GM18526 (cell line): ENCODE measurements around the gene G6PC2.

Experiments
- POLR2A ChIP-seq: IDR thresholded peaks from 3 replicates; pipeline ENCODE4 v1.6.1; 2011; ENCODE audit not compliant: insufficient read length; ENCODE audit errors: extremely low read depth

Gene G6PC2

GRCh38 chr2:168930242-168930641, 29.2 kb downstream of the G6PC2 start:
- TF ChIP-seq POLR2A = no peak

- no peak for TF ChIP-seq POLR2A
These were observed 33.7 kb downstream of the G6PC2 start for GRCh38 chr2:168934826-168935225.

DNA sequence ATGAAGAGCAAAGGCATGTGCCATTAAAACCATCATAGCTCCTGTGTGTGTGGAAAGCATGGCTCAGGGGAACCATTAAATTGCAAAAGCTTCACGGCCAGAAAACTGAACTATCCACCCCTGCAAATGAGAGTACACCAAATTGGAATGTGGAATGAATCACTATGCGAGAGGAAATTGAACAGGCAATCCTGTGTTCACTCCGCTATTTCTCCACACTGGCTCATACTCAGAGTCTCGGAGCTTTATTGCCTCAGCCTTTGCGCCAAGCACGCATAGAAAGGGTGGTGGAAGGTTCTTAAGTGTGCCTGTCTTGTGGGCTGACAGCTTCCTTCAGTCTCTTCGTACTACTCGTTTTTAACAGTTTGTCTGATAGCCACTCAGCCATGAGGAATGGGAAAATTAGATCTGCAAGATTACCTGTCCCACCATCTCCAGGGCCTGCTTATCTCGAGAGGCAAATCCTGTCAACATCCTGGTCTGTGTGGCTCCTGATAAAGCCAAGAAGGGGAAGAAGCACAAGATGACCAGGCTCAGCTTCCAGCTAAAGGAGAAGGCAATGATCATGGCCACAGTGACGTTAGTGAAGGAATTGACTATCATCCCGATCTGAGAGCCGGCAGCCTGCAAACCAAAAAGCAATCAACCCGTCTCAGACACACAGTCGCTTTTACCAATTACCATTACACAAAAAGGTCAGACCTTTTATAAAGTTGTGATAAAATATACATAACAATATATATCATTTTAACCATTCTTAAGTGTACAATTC, 34.9 kb downstream of the G6PC2 start:
- TF ChIP-seq POLR2A = no peak

- TF ChIP-seq POLR2A = no peak
These were observed 38.0 kb downstream of the G6PC2 start for GRCh38 chr2:168939061-168939460.

GRCh38 chr2:168939918-168940317, 38.8 kb downstream of the G6PC2 start:
- TF ChIP-seq POLR2A = no peak

DNA sequence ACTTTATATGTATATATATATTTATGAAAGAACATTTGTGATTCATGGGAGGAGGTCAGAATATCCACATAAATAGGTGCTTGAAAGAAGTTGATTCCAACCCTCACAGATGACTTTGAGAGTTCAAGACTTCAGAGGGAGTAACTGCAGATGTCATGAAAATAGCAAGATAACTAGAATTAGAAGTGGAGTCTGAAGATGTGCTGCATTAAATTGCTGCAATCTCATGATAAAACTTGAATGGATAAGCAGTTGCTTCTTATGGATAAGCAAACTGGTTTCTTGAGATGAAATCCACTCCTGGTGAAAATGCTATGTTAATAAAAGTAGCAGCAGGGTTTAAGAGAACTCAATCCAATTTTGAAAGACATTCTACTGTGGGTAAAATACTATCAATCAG, 40.2 kb downstream of the G6PC2 start:
- no peak for TF ChIP-seq POLR2A

DNA sequence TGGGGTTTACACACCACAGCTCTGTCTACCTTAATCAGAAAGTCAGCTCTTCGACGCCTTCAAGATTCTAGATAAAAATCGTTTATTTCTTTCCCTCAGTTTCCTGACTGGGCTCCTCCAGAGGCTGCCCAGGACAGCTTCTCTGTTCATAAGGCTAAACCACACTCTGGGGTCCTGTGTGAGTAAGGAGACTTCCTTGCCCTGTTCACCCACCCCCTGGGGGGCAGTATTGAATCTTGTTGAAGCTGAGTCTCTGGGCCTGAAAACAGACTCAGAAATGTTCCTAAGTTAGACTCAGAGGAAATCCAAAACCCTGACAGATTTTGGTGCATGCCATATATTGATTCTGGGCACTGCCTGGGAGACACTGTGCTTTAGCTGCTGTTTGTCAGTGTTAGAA, 43.0 kb downstream of the G6PC2 start:
- no peak for TF ChIP-seq POLR2A

GRCh38 chr2:168945508-168945907, 44.4 kb downstream of the G6PC2 start:
- TF ChIP-seq POLR2A = no peak

DNA sequence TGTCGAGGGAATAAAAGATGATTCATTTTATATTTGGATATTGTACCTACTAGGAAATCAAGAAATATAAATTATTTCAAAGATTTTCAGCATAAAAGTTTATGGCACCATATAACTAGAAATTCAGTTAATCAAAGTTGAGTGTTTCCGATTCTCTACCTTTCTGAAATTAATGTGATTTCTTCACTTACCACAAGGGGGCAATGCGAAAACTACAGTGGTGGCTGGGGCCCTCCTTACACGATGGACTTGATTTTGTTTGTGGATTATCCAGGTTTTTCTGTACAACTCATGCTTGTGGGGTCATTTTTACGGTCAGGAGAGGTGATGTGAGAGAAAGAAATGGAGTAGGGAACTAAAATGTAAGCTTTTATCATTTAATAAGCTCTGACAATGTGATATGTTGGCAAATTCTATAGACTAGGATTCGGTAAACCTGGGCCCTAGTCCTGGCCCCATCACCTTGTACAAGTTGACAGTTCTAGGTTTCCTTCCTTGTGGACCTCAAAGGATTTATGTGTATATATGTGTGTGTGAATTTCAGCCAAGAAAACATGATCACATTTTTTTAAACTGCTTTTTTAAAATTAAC, 47.6 kb downstream of the G6PC2 start:
- TF ChIP-seq POLR2A = no peak

GRCh38 chr2:168949324-168949723, 48.2 kb downstream of the G6PC2 start:
- TF ChIP-seq POLR2A = no peak

- TF ChIP-seq POLR2A = no peak
These were observed 50.8 kb downstream of the G6PC2 start for GRCh38 chr2:168951871-168952270.

DNA sequence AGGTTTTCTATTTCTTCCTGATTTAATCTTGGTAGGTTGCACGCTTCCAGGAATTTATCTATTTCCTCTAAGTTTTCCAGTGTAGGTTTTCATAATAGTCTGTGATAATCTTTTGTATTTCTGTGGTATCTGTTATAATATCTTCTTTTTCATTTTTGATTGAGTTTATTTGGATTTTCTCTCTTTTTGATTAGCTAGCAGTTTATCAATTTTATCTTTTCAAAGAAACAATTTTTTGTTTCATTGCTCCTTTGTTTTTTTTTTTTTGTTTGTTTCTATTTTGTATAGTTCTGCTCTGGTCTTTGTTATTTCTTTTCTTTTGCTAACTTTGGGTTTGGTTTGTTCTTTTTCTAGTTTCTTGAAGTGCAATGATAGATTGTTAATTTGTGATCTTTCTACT, 51.3 kb downstream of the G6PC2 start:
- TF ChIP-seq POLR2A = no peak

DNA sequence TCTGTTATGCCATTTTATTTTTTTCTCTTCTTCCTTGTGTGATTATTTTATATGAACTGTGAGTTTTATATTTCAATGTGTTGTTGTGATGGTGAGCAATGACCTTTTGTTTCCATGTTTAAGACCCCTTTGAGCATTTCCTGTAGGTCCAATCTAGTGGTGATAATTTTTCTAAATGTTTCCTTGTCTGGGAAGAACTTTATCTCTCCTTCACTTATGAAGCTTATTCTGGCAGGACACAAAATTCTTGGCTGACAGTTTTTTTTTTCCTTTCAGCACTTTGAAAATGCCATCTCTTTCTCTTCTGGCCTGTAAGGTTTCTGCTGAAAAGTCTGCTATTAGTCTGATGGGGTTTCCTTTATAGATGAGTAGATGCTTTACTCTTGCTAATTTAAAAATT, 53.2 kb downstream of the G6PC2 start:
- no peak for TF ChIP-seq POLR2A

DNA sequence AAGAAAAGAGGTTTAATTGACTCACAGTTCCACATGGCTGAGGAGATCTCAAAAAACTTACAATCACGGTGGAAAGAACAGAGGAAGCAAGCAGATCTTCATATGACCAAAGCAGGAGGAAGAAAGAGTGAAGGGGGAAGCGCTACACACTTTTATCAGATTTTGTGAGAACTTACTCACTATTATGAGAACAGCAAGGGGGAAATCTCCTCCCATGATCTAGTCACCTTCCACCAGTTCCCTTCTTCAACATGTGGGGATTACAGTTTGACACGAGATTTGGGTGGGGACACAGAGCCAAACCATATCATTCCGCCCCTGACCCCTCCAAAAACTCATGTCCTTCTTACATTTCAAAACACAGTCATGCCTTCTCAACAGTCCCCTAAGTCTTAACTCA, 54.2 kb downstream of the G6PC2 start:
- no peak for TF ChIP-seq POLR2A

DNA sequence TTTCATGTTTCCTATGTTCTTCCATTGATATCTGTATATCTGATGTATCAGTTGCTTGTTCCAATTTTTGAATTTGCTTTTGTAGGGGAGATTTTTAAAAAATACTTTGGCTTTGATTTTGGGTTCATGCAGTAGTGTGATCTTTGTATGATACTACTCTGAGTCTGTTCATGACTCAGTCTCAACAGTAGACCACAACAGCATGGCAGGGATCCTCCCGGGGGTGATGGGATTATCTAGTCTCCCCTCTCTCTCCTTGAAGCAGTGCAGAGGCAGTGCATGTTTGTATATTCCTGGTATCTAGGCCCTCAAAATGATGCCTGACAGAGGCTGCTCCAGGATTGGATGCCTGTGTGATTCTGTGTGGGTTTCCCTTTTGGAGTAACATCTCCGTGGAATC, 55.3 kb downstream of the G6PC2 start:
- no peak for TF ChIP-seq POLR2A
